Measurements from ENCODE around the gene COL5A1. TPM values are rescaled to one million over a fixed set of nuclear protein-coding genes. Genes with fewer than 3 reads are reported as not detected.

COL5A1 gene
- total RNA-seq, 1 experiment from 2014 or later = 9.5 TPM

DNA sequence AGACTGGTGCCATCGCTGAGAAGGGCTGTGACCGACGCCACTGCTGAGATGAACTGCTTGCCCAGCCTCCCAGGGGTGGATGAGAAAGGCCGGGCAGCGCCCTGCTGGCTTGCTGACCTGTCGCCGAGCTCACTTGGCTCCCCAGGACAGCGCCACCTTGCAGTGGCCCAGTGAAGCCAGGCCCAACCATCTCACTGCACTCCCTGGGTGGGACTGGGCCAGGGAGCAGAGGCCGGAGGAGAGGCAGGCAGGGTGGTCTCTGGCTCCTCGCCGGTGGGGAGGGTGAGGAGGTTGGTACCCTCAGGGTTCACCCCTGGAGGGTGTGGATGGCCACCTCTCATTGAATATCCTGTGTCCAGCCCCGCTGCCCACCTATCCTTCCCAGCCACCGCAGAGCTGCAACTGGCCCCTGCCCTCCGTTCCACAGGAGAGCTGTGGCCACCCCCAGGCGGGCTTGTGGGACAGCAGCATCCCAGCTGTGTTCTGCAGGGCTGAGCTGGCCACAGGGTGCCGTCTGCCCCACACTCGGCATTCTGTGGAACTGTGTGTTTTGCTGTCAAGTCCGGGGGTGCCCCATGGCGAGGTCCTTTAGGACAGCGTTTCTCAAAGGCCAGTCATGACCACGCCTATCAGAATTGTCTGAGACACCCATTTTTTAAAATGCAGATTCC is 198.0 kb downstream of the COL5A1 start:
- H3K4me1 Mint-ChIP-seq = peaks cover 0 to 4% of the 10 kb centered on the region in 2 experiments; a peak in 1 of 4 replicates
- no peak overlapping the region for H3K4me3 Mint-ChIP-seq
- no peaks in the 10 kb centered on the region for H3K27me3 Mint-ChIP-seq (ENCODE audit: low read depth)
- no peaks in the 10 kb centered on the region for H3K4me1 ChIP-seq (ENCODE audit: insufficient read depth, low read length)
- no peak overlapping the region for H2AFZ ChIP-seq (ENCODE audit: low read length)
- H3K79me1 ChIP-seq (ENCODE audit: insufficient read depth, low read depth, low read length, poor library complexity, severe bottlenecking) = no peaks in the 10 kb centered on the region
- H3K18ac ChIP-seq (ENCODE audit: insufficient read length, low read depth, low read length) = no peak overlapping the region
- TF ChIP-seq, protein P1, sequence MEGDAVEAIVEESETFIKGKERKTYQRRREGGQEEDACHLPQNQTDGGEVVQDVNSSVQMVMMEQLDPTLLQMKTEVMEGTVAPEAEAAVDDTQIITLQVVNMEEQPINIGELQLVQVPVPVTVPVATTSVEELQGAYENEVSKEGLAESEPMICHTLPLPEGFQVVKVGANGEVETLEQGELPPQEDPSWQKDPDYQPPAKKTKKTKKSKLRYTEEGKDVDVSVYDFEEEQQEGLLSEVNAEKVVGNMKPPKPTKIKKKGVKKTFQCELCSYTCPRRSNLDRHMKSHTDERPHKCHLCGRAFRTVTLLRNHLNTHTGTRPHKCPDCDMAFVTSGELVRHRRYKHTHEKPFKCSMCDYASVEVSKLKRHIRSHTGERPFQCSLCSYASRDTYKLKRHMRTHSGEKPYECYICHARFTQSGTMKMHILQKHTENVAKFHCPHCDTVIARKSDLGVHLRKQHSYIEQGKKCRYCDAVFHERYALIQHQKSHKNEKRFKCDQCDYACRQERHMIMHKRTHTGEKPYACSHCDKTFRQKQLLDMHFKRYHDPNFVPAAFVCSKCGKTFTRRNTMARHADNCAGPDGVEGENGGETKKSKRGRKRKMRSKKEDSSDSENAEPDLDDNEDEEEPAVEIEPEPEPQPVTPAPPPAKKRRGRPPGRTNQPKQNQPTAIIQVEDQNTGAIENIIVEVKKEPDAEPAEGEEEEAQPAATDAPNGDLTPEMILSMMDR (conservative IDR thresholded peaks at IDR 0.05) = peak; percentile 59
- no peak overlapping the region for H2BK15ac ChIP-seq (ENCODE audit: low read depth, low read length)
- no CpG with 5 or more reads among the region's 21 CpGs for WGBS (ENCODE audit: extremely low coverage, insufficient read length, low lambda C conversion rate)
- no peaks in the 10 kb centered on the region; a peak in 1 of 7 replicates for H3K36me3 Mint-ChIP-seq (ENCODE audit: insufficient read depth in 1 of 3, low read depth in 3 of 3)
- peak; percentile 71 for DNase-seq
- no peak overlapping the region for H3K27ac Mint-ChIP-seq
- H2BK5ac ChIP-seq (ENCODE audit: insufficient read length, low read length) = no peak overlapping the region
- no peak overlapping the region for H4K5ac ChIP-seq (ENCODE audit: insufficient read length, low read depth, low read length)
- H4K91ac ChIP-seq (ENCODE audit: insufficient read length, low read depth, low read length) = no peak overlapping the region
- no peaks in the 10 kb centered on the region for H3K23me2 ChIP-seq (ENCODE audit: insufficient read length, low read depth, low read length, poor library complexity, severe bottlenecking)
- H2BK12ac ChIP-seq (ENCODE audit: insufficient read length, low read depth, low read length) = no peak overlapping the region
- H3K9ac ChIP-seq (ENCODE audit: extremely low read depth, insufficient read length, low read length) = no peak overlapping the region
- H3K27ac ChIP-seq (ENCODE audit: insufficient read length, low read depth, low read length) = no peak overlapping the region
- H3K14ac ChIP-seq (ENCODE audit: insufficient read depth, low read length) = no peak overlapping the region; the same call in 1 of the 2 replicates
- H2BK20ac ChIP-seq (ENCODE audit: low read depth, low read length, poor library complexity, severe bottlenecking) = no peak overlapping the region
- no peaks in the 10 kb centered on the region for H3K9me3 ChIP-seq (ENCODE audit: control insufficient read depth, low read depth, low read length)
- H4K8ac ChIP-seq (replicated peaks; ENCODE audit: insufficient read length, low read depth, low read length) = no peak overlapping the region
- no peaks in the 10 kb centered on the region for H3K9me3 Mint-ChIP-seq
- H3K27me3 ChIP-seq (ENCODE audit: insufficient read depth, low read length) = no peaks in the 10 kb centered on the region
- H3K4ac ChIP-seq (ENCODE audit: low read depth, low read length) = no peak overlapping the region
- no peak overlapping the region for H2BK120ac ChIP-seq (ENCODE audit: low read depth, low read length, poor library complexity, severe bottlenecking)
- H3K56ac ChIP-seq (ENCODE audit: insufficient read length, low read depth, low read length) = no peak overlapping the region
- no peak overlapping the region for H3K23ac ChIP-seq (ENCODE audit: insufficient read length, low read depth, low read length)
- no peak overlapping the region for H3K4me2 ChIP-seq (ENCODE audit: insufficient read depth, insufficient read length, low read length)
- H3K79me2 ChIP-seq (ENCODE audit: insufficient read depth, low read length) = no peaks in the 10 kb centered on the region
- no peak overlapping the region for H2AK5ac ChIP-seq (ENCODE audit: insufficient read length, low read length)
- no peaks in the 10 kb centered on the region for H4K20me1 ChIP-seq (ENCODE audit: control insufficient read depth, insufficient read depth, insufficient read length)
- no peak overlapping the region for H3T11ph ChIP-seq (ENCODE audit: low read length)
